Fibroblast of mammary gland (primary cell): ENCODE results near the gene MLKL.

ENCODE experiments used
- DNase-seq: peaks from one replicate; pipeline ENCODE4 v3.0.0-alpha.2; 2010; ENCODE audit warnings: low read depth
- H3K4me3 ChIP-seq: 2 replicates; pipeline ENCODE4 v1.5.1; 2011; ENCODE audit warnings: low read depth, mild to moderate bottlenecking, low read length, moderate library complexity; ENCODE audit not compliant: control insufficient read depth
- CTCF ChIP-seq: conservative IDR thresholded peaks from 2 replicates; pipeline ENCODE4 v1.5.1; 2011; ENCODE audit warnings: low read depth, low read length, inconsistent platforms; ENCODE audit not compliant: control insufficient read depth, insufficient read depth

MLKL gene

GRCh38 chr16:74718741-74719610, 18.3 kb upstream of the MLKL start:
- H3K4me3 ChIP-seq: no peak overlapping the region
- no peak for DNase-seq
- no peak for TF ChIP-seq CTCF

GRCh38 chr16:74718140-74718539, 17.5 kb upstream of the MLKL start:
- H3K4me3 ChIP-seq: no peak overlapping the region
- no peak for DNase-seq
- TF ChIP-seq CTCF: no peak

- H3K4me3 ChIP-seq: no peak overlapping the region
- TF ChIP-seq CTCF: no peak
- no peak for DNase-seq
Measured at GRCh38 chr16:74717367-74717766, 16.7 kb upstream of the MLKL start.

GRCh38 chr16:74716355-74716754, 15.7 kb upstream of the MLKL start:
- TF ChIP-seq CTCF: no peak
- no peak overlapping the region for H3K4me3 ChIP-seq
- no peak for DNase-seq

- no peak for TF ChIP-seq CTCF
- no peak overlapping the region for H3K4me3 ChIP-seq
- DNase-seq: no peak
Measured at GRCh38 chr16:74713876-74714275, 13.2 kb upstream of the MLKL start.

- no peak overlapping the region for H3K4me3 ChIP-seq
- TF ChIP-seq CTCF: no peak
- DNase-seq: no peak
Measured at GRCh38 chr16:74713325-74713724, 12.7 kb upstream of the MLKL start.
